ENCODE data around the gene BSG. TPM values are rescaled to one million over a fixed set of nuclear protein-coding genes. Genes with fewer than 3 reads are reported as not detected.

Gene BSG
- total and polyA plus RNA-seq, 9 of the 15 experiments (the other 6 are each of a cell fraction or from before 2014, with no cell fraction given): 4.6 to 495 (median 187) TPM

GRCh38 chr19:632579-633067 is 60.2 kb downstream of the BSG start (continued):
- TF ChIP-seq TCF3 (CRISPR knock-in tag; IDR thresholded peaks at IDR 0.05) (no peak), THAP7 (CRISPR knock-in tag; IDR thresholded peaks at IDR 0.05) (no peak), ZNF232 (CRISPR knock-in tag; IDR thresholded peaks at IDR 0.05) (no peak), YY1 (IDR thresholded peaks at IDR 0.05; ENCODE audit: borderline replicate concordance in 1 of 3, control insufficient read depth in 1 of 3, extremely low read depth in 1 of 3, insufficient read depth in 3 of 3, insufficient read length in 1 of 3, insufficient replicate concordance in 2 of 3, low read depth in 1 of 3, low read length in 2 of 3) (peak in 2 of 3 experiments; percentile 2 to 6), CEBPG (CRISPR knock-in tag; IDR thresholded peaks at IDR 0.05) (peak; percentile 33; the same call in 1 of the 2 replicates), CEBPG (tag; conservative IDR thresholded peaks at IDR 0.05 in 1 of 2, IDR thresholded peaks at IDR 0.05 in 1 of 2) (no peak), CCAR2 (IDR thresholded peaks at IDR 0.05; ENCODE audit: low read depth, low read length) (no peak), BRD4 (IDR thresholded peaks at IDR 0.05) (no peak), PURB (CRISPR knock-in tag; IDR thresholded peaks at IDR 0.05; ENCODE audit: low read depth) (no peak), ELK1 (CRISPR knock-in tag; IDR thresholded peaks at IDR 0.05) (no peak), MTA3 (IDR thresholded peaks at IDR 0.05; ENCODE audit: borderline replicate concordance) (peak; percentile 22; the same call in 1 of the 2 replicates), NFYB (IDR thresholded peaks at IDR 0.05; ENCODE audit: extremely low read depth, insufficient read length) (no peak), MYBL2 (IDR thresholded peaks at IDR 0.05; ENCODE audit: low read depth) (no peak), MYBL2 (CRISPR knock-in tag; IDR thresholded peaks at IDR 0.05; ENCODE audit: borderline replicate concordance) (no peak), MAFK (IDR thresholded peaks at IDR 0.05; ENCODE audit: low read length) (no peak), KDM2B (CRISPR knock-in tag; IDR thresholded peaks at IDR 0.05) (no peak), FOXJ3 (CRISPR knock-in tag; IDR thresholded peaks at IDR 0.05) (no peak), MAFG (tag; conservative IDR thresholded peaks at IDR 0.05) (no peak), RUNX1 (IDR thresholded peaks at IDR 0.05; ENCODE audit: low read depth) (no peak), NFATC3 (IDR thresholded peaks at IDR 0.05) (no peak), ZNF174 (CRISPR knock-in tag; IDR thresholded peaks at IDR 0.05) (no peak), ZNF431 (CRISPR knock-in tag; IDR thresholded peaks at IDR 0.05) (no peak), CCNT2 (IDR thresholded peaks at IDR 0.05; ENCODE audit: borderline replicate concordance, extremely low read depth, insufficient read length, low read depth, low read length) (no peak), ZC3H8 (IDR thresholded peaks at IDR 0.05) (no peak), ZBTB7A (IDR thresholded peaks at IDR 0.05; ENCODE audit: borderline replicate concordance, control insufficient read depth, low read depth, low read length) (peak; percentile 63; the same call in 1 of the 2 replicates), SRSF7 (optimal IDR thresholded peaks at IDR 0.05; ENCODE audit: low read depth, low read length) (no peak)
- TF ChIP-seq, protein P1, sequence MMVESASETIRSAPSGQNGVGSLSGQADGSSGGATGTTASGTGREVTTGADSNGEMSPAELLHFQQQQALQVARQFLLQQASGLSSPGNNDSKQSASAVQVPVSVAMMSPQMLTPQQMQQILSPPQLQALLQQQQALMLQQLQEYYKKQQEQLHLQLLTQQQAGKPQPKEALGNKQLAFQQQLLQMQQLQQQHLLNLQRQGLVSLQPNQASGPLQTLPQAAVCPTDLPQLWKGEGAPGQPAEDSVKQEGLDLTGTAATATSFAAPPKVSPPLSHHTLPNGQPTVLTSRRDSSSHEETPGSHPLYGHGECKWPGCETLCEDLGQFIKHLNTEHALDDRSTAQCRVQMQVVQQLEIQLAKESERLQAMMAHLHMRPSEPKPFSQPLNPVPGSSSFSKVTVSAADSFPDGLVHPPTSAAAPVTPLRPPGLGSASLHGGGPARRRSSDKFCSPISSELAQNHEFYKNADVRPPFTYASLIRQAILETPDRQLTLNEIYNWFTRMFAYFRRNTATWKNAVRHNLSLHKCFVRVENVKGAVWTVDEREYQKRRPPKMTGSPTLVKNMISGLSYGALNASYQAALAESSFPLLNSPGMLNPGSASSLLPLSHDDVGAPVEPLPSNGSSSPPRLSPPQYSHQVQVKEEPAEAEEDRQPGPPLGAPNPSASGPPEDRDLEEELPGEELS (CRISPR knock-in tag; IDR thresholded peaks at IDR 0.05; ENCODE audit: borderline replicate concordance): no peak
